HG02759 (cell line): ENCODE measurements around the gene ST8SIA4.

ENCODE experiments used
- ATAC-seq: cut with Tn5 transposase; IDR thresholded peaks from one replicate; pipeline ENCODE4 v1.9.1; 2021; ENCODE audit warnings: mild to moderate bottlenecking, moderate library complexity; ENCODE audit not compliant: unreplicated experiment

The ST8SIA4 gene

GRCh38 chr5:100872408-100873190 is 30.5 kb downstream of the ST8SIA4 start:
- peak; percentile 75 for ATAC-seq

- no peak for ATAC-seq
Observed at GRCh38 chr5:100867039-100867562, 36.0 kb downstream of the ST8SIA4 start.

GRCh38 chr5:100864931-100865330 is 38.2 kb downstream of the ST8SIA4 start:
- no peak for ATAC-seq

GRCh38 chr5:100863739-100864138 is 39.3 kb downstream of the ST8SIA4 start:
- ATAC-seq: no peak

GRCh38 chr5:100861148-100861547 is 41.9 kb downstream of the ST8SIA4 start:
- no peak for ATAC-seq

- ATAC-seq: no peak
Observed at GRCh38 chr5:100860407-100860806, 42.7 kb downstream of the ST8SIA4 start.

GRCh38 chr5:100858987-100859545 is 44.0 kb downstream of the ST8SIA4 start:
- ATAC-seq: no peak

GRCh38 chr5:100856462-100856861 is 46.6 kb downstream of the ST8SIA4 start:
- no peak for ATAC-seq

GRCh38 chr5:100855937-100856430 is 47.1 kb downstream of the ST8SIA4 start:
- no peak for ATAC-seq

GRCh38 chr5:100855295-100855694 is 47.8 kb downstream of the ST8SIA4 start:
- no peak for ATAC-seq

GRCh38 chr5:100854591-100854990 is 48.5 kb downstream of the ST8SIA4 start:
- ATAC-seq: no peak

- no peak for ATAC-seq
Observed at GRCh38 chr5:100853582-100853981, 49.5 kb downstream of the ST8SIA4 start.

- ATAC-seq: peak; percentile 94
Observed at GRCh38 chr5:100852988-100853449, 50.1 kb downstream of the ST8SIA4 start.

GRCh38 chr5:100852051-100852450 is 51.0 kb downstream of the ST8SIA4 start:
- ATAC-seq: no peak

GRCh38 chr5:100846772-100847171 is 56.3 kb downstream of the ST8SIA4 start:
- no peak for ATAC-seq

GRCh38 chr5:100842080-100842479 is 61.0 kb downstream of the ST8SIA4 start:
- ATAC-seq: no peak

- peak; percentile 48 for ATAC-seq
Observed at GRCh38 chr5:100841358-100842076, 61.6 kb downstream of the ST8SIA4 start.

GRCh38 chr5:100840789-100841188 is 62.3 kb downstream of the ST8SIA4 start:
- ATAC-seq: peak; percentile 30

- ATAC-seq: peak; percentile 81
Observed at GRCh38 chr5:100840370-100840769, 62.7 kb downstream of the ST8SIA4 start.

GRCh38 chr5:100838048-100838473 is 65.0 kb downstream of the ST8SIA4 start:
- ATAC-seq: peak; percentile 19

- no peak for ATAC-seq
Observed at GRCh38 chr5:100834519-100834918, 68.6 kb downstream of the ST8SIA4 start.
